HepG2 (cell line): Measurements from ENCODE around the gene ANXA9. TPM values are rescaled to one million over a fixed set of nuclear protein-coding genes. Genes with fewer than 3 reads are reported as not detected.

Experiments used
- GATA4 ChIP-seq: sonication (generic); IDR thresholded peaks from 2 replicates; pipeline ENCODE4 v1.6.1; 2016; ENCODE audit warnings: antibody characterized with exemption, low read depth, borderline replicate concordance
- HINFP ChIP-seq: sonication (generic); formaldehyde crosslinking; IDR thresholded peaks from 2 replicates; pipeline ENCODE4 v1.4.0; 2020; ENCODE audit warnings: low read depth, mild to moderate bottlenecking, missing genetic modification reagents
- KDM2A ChIP-seq: sonication (generic); formaldehyde crosslinking; IDR thresholded peaks from 2 replicates; pipeline ENCODE4 v1.4.0; 2020; ENCODE audit warnings: low read depth, missing genetic modification reagents, borderline replicate concordance
- MXI1 ChIP-seq: IDR thresholded peaks from 3 replicates; pipeline ENCODE4 v1.6.1; 2012; ENCODE audit warnings: low read depth, low read length, inconsistent platforms, borderline replicate concordance
- RAD51 ChIP-seq: fragments of 450-650 bp; IDR thresholded peaks from 2 replicates; pipeline ENCODE4 v1.6.1; 2016; ENCODE audit warnings: borderline replicate concordance
- SOX5 ChIP-seq: IDR thresholded peaks from 2 replicates; pipeline ENCODE4 v1.6.1; 2016; ENCODE audit warnings: borderline replicate concordance
- TEAD3 ChIP-seq: optimal IDR thresholded peaks from 2 replicates; pipeline ENCODE3; 2016; ENCODE audit warnings: borderline replicate concordance
- ZBTB7B ChIP-seq: sonication (generic); formaldehyde crosslinking; IDR thresholded peaks from 2 replicates; pipeline ENCODE4 v1.4.0; 2020; ENCODE audit warnings: missing genetic modification reagents
- ZNF124 ChIP-seq: sonication (generic); formaldehyde crosslinking; IDR thresholded peaks from 2 replicates; pipeline ENCODE4 v1.4.0; 2020; ENCODE audit warnings: missing genetic modification reagents
- polyA plus RNA-seq, 8 experiments: library from polyadenylated mRNA; depleted of rRNA in 3 of 8; stranded (reverse) in 7 of 8; unstranded in 1 of 8; fragments of >200 nt; fragmentation: Illumina TruSeq in 4 of 8; extraction: Trizol in 4 of 8; gene quantifications; 2 replicates each; pipeline versions ENCODE4 v1.2.1 to v1.2.3, GENCODE V29; 2011 to 2016; ENCODE audit warnings: low read depth in 4 of 8, missing spikeins in 1 of 8, mixed read lengths in 1 of 8; ENCODE audit not compliant: insufficient read depth in 1 of 8
- total RNA-seq, 5 experiments: library from RNA; depleted of rRNA; stranded (reverse); fragments of >200 nt; fragmentation: Illumina TruSeq; extraction: Trizol; gene quantifications; 2 replicates each; pipeline ENCODE4 v1.2.3, GENCODE V29; 2016; ENCODE audit warnings: low read depth in 1 of 5
- TF ChIP-seq, protein P1 (sequence below): sonication (generic); formaldehyde crosslinking; IDR thresholded peaks from 2 replicates; pipeline ENCODE4 v1.4.0; 2020; ENCODE audit warnings: mild to moderate bottlenecking, missing genetic modification reagents
- TF ChIP-seq, protein P2 (sequence below): sonication (generic); formaldehyde crosslinking; IDR thresholded peaks from 2 replicates; pipeline ENCODE4 v1.4.0; 2020; ENCODE audit warnings: missing genetic modification reagents, borderline replicate concordance
- TF ChIP-seq, protein P3 (sequence below): IDR thresholded peaks from 2 replicates; pipeline ENCODE4 v1.6.1; 2016

Gene ANXA9
- total and polyA plus RNA-seq, 2 of the 13 experiments (the other 11 are each of a cell fraction or from before 2014, with no cell fraction given), result 13.3 to 23.9 TPM

DNA sequence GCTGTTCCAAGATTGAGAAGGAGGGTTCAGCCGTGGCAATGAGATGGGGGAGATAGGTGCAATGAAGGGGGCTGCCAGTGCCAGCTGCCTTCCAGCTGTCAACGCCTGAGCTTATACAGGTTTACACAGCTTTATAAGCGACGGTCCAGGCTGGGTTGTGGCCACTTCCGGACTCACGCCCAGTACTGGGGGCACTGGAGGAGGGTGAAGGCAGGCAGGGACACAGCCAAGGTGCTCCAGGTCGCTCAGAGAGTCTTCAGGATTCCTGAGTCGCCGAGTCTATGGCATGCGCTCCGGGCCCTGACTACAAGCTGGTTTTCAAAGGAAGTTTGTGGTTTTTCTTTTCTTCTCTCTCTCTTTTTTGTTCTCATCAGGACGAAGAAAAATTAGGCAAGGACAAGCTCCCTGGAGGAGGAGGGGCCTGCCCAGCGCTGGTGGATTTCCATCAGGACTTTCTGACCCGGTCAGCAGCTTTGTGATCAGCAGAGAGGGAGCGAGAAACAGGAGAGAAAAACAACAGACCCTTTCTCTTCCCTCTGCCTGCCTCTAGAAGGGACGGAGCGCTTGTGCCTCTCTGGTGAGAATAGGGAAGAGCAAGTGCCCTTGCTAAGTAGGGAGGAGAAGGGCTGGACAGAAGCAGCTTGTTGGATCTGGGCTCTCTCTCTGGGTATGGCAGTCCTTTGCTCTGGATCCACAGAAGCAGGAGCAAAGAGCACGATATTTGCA, 24.4 kb downstream of the ANXA9 start, which contains the start of gene MINDY1 (continued):
- TF ChIP-seq HINFP (CRISPR knock-in tag) (no peak), TEAD3 (CRISPR knock-in tag) (peak; percentile 15), ZBTB7B (no peak), ZNF124 (CRISPR knock-in tag) (0 out of 2 replicates have a peak, but pooled peaks have one; percentile 39), RAD51 (no peak), SOX5 (CRISPR knock-in tag) (0 out of 2 replicates have a peak, but pooled peaks have one; percentile 48), MXI1 (0 out of 3 replicates have a peak, but pooled peaks have one; percentile 18), GATA4 (no peak), KDM2A (CRISPR knock-in tag) (peak; percentile 41; the same call in 1 of the 2 replicates)
- TF ChIP-seq, protein P1, sequence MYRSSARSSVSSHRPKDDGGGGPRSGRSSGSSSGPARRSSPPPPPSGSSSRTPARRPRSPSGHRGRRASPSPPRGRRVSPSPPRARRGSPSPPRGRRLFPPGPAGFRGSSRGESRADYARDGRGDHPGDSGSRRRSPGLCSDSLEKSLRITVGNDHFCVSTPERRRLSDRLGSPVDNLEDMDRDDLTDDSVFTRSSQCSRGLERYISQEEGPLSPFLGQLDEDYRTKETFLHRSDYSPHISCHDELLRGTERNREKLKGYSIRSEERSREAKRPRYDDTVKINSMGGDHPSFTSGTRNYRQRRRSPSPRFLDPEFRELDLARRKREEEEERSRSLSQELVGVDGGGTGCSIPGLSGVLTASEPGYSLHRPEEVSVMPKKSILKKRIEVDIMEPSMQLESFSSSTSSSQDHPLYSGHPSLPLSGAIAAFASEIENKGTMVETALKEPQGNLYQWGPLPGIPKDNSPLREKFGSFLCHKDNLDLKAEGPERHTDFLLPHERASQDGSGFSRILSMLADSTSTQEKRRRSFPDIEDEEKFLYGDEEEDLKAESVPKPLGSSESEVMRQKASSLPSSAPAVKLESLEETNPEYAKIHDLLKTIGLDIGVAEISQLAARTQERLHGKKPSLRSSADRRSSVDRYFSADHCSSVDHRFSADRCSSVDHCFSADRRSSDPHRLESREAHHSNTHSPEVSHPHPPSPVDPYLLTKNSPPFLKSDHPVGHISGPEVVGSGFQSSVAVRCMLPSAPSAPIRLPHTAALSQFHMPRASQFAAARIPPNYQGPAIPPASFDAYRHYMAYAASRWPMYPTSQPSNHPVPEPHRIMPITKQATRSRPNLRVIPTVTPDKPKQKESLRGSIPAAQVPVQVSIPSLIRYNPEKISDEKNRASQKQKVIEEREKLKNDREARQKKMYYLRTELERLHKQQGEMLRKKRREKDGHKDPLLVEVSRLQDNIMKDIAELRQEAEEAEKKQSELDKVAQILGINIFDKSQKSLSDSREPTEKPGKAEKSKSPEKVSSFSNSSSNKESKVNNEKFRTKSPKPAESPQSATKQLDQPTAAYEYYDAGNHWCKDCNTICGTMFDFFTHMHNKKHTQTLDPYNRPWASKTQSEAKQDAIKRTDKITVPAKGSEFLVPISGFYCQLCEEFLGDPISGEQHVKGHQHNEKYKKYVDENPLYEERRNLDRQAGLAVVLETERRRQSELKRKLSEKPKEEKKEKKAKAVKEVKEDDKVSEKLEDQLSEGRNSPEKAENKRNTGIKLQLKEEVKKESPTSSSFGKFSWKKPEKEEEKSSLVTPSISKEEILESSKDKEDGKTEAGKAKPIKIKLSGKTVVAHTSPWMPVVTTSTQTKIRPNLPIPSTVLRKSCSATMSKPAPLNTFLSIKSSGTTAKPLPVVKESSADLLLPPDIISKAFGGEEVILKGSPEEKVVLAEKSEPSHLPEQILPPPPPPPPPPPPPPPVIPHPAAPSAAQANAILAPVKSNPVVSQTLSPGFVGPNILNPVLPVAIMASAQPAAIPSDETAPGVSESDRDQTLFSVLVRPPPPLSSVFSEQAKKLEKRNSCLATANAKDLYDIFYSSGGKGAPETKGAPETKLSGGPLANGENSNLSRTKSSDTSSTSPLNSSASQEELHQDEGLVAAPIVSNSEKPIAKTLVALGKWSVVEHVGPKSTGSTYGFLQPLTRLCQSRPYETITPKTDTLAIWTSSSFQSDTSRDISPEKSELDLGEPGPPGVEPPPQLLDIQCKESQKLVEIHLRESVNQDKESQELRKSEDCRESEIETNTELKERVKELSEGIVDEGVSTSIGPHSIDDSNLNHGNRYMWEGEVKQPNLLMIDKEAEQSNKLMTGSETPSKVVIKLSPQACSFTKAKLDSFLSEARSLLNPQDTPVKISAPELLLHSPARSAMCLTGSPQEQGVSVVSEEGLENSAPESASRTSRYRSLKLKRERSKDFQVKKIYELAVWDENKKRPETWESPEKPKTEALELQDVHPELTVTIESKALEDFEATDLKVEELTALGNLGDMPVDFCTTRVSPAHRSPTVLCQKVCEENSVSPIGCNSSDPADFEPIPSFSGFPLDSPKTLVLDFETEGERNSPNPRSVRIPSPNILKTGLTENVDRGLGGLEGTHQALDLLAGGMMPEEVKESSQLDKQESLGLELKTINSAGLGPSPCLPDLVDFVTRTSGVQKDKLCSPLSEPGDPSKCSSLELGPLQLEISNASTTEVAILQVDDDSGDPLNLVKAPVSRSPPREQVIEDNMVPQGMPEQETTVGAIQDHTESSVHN (CRISPR knock-in tag), result no peak
- TF ChIP-seq, protein P2, sequence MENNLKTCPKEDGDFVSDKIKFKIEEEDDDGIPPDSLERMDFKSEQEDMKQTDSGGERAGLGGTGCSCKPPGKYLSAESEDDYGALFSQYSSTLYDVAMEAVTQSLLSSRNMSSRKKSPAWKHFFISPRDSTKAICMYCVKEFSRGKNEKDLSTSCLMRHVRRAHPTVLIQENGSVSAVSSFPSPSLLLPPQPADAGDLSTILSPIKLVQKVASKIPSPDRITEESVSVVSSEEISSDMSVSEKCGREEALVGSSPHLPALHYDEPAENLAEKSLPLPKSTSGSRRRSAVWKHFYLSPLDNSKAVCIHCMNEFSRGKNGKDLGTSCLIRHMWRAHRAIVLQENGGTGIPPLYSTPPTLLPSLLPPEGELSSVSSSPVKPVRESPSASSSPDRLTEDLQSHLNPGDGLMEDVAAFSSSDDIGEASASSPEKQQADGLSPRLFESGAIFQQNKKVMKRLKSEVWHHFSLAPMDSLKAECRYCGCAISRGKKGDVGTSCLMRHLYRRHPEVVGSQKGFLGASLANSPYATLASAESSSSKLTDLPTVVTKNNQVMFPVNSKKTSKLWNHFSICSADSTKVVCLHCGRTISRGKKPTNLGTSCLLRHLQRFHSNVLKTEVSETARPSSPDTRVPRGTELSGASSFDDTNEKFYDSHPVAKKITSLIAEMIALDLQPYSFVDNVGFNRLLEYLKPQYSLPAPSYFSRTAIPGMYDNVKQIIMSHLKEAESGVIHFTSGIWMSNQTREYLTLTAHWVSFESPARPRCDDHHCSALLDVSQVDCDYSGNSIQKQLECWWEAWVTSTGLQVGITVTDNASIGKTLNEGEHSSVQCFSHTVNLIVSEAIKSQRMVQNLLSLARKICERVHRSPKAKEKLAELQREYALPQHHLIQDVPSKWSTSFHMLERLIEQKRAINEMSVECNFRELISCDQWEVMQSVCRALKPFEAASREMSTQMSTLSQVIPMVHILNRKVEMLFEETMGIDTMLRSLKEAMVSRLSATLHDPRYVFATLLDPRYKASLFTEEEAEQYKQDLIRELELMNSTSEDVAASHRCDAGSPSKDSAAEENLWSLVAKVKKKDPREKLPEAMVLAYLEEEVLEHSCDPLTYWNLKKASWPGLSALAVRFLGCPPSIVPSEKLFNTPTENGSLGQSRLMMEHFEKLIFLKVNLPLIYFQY (CRISPR knock-in tag), result 0 out of 2 replicates have a peak, but pooled peaks have one; percentile 56
- TF ChIP-seq, protein P3, sequence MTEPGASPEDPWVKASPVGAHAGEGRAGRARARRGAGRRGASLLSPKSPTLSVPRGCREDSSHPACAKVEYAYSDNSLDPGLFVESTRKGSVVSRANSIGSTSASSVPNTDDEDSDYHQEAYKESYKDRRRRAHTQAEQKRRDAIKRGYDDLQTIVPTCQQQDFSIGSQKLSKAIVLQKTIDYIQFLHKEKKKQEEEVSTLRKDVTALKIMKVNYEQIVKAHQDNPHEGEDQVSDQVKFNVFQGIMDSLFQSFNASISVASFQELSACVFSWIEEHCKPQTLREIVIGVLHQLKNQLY, result no peak
